GM20000 (cell line): ENCODE data around the gene EXOC6B.

Experiments
- DNase-seq: peaks from one replicate; pipeline ENCODE4 v3.0.0; 2012; ENCODE audit warnings: low spot score
- TF ChIP-seq, protein P1 (sequence below): IDR thresholded peaks from 2 replicates; pipeline ENCODE4 v1.5.1; 2012; ENCODE audit warnings: mild to moderate bottlenecking, control low read depth; ENCODE audit errors: extremely low read depth, missing control alignments

EXOC6B gene

GRCh38 chr2:72132981-72133720, 692.7 kb downstream of the EXOC6B start:
- DNase-seq: no peak
- TF ChIP-seq, protein P1, sequence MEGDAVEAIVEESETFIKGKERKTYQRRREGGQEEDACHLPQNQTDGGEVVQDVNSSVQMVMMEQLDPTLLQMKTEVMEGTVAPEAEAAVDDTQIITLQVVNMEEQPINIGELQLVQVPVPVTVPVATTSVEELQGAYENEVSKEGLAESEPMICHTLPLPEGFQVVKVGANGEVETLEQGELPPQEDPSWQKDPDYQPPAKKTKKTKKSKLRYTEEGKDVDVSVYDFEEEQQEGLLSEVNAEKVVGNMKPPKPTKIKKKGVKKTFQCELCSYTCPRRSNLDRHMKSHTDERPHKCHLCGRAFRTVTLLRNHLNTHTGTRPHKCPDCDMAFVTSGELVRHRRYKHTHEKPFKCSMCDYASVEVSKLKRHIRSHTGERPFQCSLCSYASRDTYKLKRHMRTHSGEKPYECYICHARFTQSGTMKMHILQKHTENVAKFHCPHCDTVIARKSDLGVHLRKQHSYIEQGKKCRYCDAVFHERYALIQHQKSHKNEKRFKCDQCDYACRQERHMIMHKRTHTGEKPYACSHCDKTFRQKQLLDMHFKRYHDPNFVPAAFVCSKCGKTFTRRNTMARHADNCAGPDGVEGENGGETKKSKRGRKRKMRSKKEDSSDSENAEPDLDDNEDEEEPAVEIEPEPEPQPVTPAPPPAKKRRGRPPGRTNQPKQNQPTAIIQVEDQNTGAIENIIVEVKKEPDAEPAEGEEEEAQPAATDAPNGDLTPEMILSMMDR: no peak

- TF ChIP-seq, protein P1: no peak
- no peak for DNase-seq
Measured at GRCh38 chr2:72131916-72132841, 693.7 kb downstream of the EXOC6B start.

DNA sequence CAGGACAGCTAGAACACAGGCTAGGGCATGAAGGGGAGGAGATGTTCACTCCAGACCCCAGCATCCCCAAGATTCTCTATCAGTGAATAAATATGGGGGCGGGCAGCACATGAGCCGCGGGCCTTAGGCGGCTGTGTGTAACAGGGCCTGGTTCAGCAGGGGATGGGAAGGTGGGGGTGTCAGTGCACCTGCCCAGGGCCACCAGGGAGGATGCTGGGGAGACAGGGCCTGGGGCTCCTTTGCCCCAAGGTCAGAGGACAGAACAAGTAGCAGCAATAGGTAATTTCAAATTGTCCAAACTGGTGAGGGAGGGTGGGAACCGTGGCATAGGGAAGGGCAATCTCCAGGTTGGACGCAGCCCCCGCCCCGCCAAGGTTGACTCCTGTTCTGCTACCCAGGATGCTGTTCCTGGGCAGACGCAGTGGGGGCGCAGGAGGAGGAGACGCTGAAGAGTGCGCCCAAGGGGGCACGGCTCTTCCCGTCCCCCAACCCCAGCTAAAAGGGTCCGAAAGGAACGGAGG, 694.4 kb downstream of the EXOC6B start:
- no peak for DNase-seq
- TF ChIP-seq, protein P1: no peak

DNA sequence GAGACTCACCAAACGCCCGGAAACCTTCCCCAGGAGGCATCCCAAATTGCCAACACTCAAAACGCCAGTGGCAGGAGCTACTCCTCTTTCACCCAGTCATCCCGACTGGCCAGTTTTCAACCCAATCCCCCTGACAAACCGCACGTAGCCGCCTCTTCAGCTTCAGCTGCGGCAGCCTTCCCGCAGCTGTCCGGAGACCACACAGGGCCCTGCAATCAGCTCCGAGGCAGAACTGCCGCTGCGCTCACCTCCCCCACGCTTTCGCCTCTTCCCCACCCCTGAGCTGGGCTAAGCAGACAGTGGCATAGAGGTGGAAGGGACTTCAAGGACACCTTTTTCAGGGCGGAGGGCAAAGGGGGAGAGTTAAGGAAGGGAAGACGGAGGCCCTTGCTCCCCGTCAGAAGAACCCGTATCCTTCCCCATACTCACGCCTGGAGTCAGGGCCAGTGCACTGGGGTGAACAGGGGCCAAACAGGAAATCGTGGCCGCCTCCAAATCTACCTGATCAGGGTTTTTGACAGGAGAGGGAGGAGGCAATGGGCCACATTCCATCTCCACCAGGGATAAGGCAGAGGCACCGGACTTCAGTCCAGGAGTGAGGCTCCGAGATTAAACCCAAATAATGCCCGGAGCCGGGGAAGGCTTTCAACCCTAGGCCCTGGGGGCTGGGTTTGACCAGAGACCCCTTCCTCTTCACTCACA, 695.0 kb downstream of the EXOC6B start:
- no peak for DNase-seq
- TF ChIP-seq, protein P1: no peak

GRCh38 chr2:72129681-72130340, 696.0 kb downstream of the EXOC6B start:
- DNase-seq: no peak
- TF ChIP-seq, protein P1: no peak

DNA sequence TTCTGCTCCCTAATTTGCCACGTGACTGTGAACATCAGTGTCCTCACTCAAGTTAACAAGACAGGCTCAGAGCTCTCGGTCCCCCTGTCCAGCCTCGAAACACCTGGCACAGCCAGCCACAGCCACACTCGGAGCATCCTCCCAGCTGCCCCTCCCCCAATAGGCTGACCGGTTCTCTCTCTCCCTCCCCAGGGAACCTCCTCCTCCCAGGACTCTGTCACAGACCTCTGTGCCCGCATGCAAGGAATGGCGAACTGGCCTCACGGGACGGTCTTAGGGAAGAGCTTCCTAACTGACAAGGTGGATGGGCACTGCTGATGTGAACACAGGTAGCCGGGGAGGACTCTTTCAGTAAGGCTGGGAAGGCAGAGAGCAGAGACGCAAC, 697.0 kb downstream of the EXOC6B start:
- DNase-seq: no peak
- TF ChIP-seq, protein P1: no peak
